ENCODE measurements around the gene DDX51. TPM values are rescaled to one million over a fixed set of nuclear protein-coding genes. Genes with fewer than 3 reads are reported as not detected.
A peak's percentile ranks its signal among the peaks of the same experiment; 100 is the strongest.

The DDX51 gene
- total and polyA plus RNA-seq, 5 donors: 7.4 to 11.7 (median 10.2) TPM

- Histone ChIP-seq H3K27me3 (ENCODE audit: control insufficient read depth, insufficient read depth) (no peaks in the 10 kb centered on the region), H3K27ac (ENCODE audit: low read length) (no peak overlapping the region), H3K4me1 (ENCODE audit: control insufficient read depth, insufficient read depth, low read length) (no peaks in the 10 kb centered on the region), H3K4me3 (ENCODE audit: low read length) (no peak overlapping the region), H3K9me3 (ENCODE audit: control insufficient read depth, low read length) (no peaks in the 10 kb centered on the region)
- WGBS: 64% methylated on average over 24 of the region's 24 CpGs
- DNase-seq (peak in 1 of 3 donors; percentile 10), ATAC-seq (no peak)
- intact Hi-C loops (cut with DNase I): no loop called here
These were observed 27.3 kb upstream of the DDX51 start for GRCh38 chr12:132171293-132171967.

DNA sequence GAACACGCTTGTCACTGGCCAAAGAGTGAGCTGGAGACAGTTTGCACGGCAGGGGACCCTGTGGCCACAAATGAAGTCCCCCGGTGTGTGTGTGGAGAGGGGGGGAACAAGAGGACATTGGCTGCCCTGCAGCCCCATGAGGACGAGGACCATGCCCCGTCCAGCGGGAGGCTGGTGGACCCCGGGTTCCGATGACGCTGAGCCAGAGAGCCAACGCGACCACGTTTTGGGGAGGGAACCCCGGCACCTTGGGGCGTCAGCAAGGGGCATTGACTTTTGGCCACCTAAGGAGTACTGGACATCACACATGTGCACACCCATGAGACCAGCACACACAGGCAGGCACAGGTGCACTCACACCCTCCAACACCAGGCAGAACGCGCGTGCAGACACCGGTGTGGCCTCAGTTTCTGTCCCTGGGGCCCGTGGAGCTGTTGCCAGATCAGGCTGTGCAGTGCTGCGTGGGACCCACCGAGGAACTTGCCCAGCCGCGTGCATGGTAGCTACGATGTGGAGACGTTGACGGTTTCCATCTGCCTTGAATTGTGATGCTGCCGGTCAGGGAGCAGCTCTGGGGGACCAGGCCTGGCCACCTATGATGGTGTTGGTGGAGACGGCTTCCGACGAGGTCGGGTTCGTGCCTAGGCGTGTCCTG, 26.6 kb upstream of the DDX51 start:
- no peak overlapping the region for H3K27ac ChIP-seq (ENCODE audit: low read length)
- WGBS: 77% methylated on average over 33 of the region's 33 CpGs
- no peak overlapping the region for H3K4me3 ChIP-seq (ENCODE audit: low read length)
- intact Hi-C loops (cut with DNase I): no loop called here
- DNase-seq: peak in 1 of 3 donors; percentile 6
- no peak for ATAC-seq
- no peaks in the 10 kb centered on the region for H3K27me3 ChIP-seq (ENCODE audit: control insufficient read depth, insufficient read depth)
- H3K4me1 ChIP-seq (ENCODE audit: control insufficient read depth, insufficient read depth, low read length): no peaks in the 10 kb centered on the region
- no peaks in the 10 kb centered on the region for H3K9me3 ChIP-seq (ENCODE audit: control insufficient read depth, low read length)

DNA sequence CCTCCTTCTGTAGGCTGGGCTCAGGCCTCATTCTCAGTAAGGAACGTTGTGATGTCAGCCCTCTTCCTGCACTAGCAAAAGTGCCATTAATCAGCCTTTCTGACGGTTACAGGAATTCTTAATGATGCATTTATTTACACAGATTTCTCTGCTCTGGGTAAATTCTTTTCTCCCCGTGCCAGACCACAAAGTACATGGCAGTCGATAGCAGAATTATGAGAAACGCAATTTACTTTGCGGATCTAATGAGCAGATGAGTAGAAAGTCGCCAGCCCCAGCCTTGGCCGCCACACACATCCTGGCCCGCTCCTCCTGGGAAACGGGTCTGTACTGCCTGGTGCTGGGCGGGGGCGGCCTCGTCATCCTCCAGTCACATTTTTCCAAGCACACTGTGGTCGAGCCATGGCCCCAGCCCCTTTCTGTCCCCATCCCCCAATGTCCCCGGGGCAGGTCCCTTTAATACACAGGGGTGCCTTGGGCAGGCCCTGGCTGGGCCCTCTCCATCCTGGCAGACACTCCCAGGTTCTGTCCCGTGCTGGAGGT, 26.0 kb upstream of the DDX51 start:
- H3K4me1 ChIP-seq (ENCODE audit: control insufficient read depth, insufficient read depth, low read length): no peaks in the 10 kb centered on the region
- ATAC-seq: no peak
- WGBS: 37% methylated on average over 16 of the region's 16 CpGs
- H3K27me3 ChIP-seq (ENCODE audit: control insufficient read depth, insufficient read depth): no peaks in the 10 kb centered on the region
- DNase-seq: peak in 1 of 3 donors; percentile 6
- no peak overlapping the region for H3K27ac ChIP-seq (ENCODE audit: low read length)
- intact Hi-C loops (cut with DNase I): no loop called here
- H3K9me3 ChIP-seq (ENCODE audit: control insufficient read depth, low read length): no peaks in the 10 kb centered on the region
- H3K4me3 ChIP-seq (ENCODE audit: low read length): no peak overlapping the region

GRCh38 chr12:132169376-132169775, 25.3 kb upstream of the DDX51 start:
- ATAC-seq: peak in 1 of 2 donors; percentile 5
- Histone ChIP-seq H3K27ac (ENCODE audit: low read length) (no peak overlapping the region), H3K27me3 (ENCODE audit: control insufficient read depth, insufficient read depth) (no peaks in the 10 kb centered on the region)

GRCh38 chr12:132168311-132169031, 24.4 kb upstream of the DDX51 start:
- H3K27ac ChIP-seq (ENCODE audit: low read length): no peak overlapping the region
- H3K4me3 ChIP-seq (ENCODE audit: low read length): no peak overlapping the region
- H3K4me1 ChIP-seq (ENCODE audit: control insufficient read depth, insufficient read depth, low read length): no peaks in the 10 kb centered on the region
- H3K9me3 ChIP-seq (ENCODE audit: control insufficient read depth, low read length): no peaks in the 10 kb centered on the region
- ATAC-seq (no peak), DNase-seq (peak in 2 of 3 donors; percentile 14 to 51)
- H3K27me3 ChIP-seq (ENCODE audit: control insufficient read depth, insufficient read depth): no peaks in the 10 kb centered on the region
- WGBS: 81% methylated on average over 31 of the region's 31 CpGs
- intact Hi-C loops (cut with DNase I): loop anchor here in 1 of 4 donors (10.0 kb wide), 1 partner anchor 356 kb away; no protein-coding TSS in a partner anchor

More at GRCh38 chr12:132169376-132169775, 25.3 kb upstream of the DDX51 start:
- intact Hi-C loops (cut with DNase I): loop anchor here in 1 of 4 donors (10.0 kb wide), 1 partner anchor 355 kb away; no protein-coding TSS in a partner anchor
- H3K4me3 ChIP-seq (ENCODE audit: low read length): no peak overlapping the region
- H3K9me3 ChIP-seq (ENCODE audit: control insufficient read depth, low read length): no peaks in the 10 kb centered on the region
- 80% methylated on average over 17 of the region's 17 CpGs for WGBS
- H3K4me1 ChIP-seq (ENCODE audit: control insufficient read depth, insufficient read depth, low read length): no peaks in the 10 kb centered on the region
- peak in 2 of 3 donors; percentile 9 to 47 for DNase-seq

DNA sequence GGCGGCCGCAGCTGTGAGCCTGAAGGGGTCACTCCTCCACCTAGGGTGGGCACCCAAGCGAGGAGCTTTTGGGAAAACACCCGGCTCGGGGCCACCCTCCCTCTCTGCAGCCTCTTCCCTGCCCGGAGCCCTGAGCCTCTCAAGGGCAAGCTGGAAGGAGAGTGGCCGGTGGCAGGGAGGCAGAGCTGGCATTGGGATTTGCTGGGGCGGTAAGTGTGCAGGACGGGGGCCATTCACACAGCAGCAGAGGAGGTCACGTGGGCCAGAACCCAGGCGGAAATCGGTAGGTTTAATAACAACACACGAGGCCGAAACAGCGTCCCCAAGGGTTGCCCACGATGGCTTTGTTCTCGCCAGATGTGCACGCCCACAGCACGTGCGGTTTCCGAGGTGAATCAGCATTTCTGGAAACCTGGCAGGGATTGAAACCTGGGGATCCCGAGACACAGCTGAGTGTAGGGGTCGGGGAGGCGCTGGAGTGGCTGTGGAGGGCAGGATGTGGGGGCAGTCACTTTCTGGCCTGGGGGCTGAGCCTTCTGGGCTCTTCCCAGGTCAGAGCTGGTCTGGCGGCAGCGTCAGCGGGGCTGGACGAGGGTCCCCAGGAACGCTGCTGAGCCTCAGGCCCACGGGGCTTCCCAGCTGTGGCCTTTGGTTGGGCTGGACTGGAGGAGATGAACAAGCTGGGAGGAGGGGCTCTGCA, 23.6 kb upstream of the DDX51 start:
- 79% methylated on average over 30 of the region's 30 CpGs for WGBS
- intact Hi-C loops (cut with DNase I): loop anchor here in 1 of 4 donors (10.0 kb wide), 1 partner anchor 357 kb away; no protein-coding TSS in a partner anchor
- no peaks in the 10 kb centered on the region for H3K4me1 ChIP-seq (ENCODE audit: control insufficient read depth, insufficient read depth, low read length)
- no peak overlapping the region for H3K27ac ChIP-seq (ENCODE audit: low read length)
- H3K27me3 ChIP-seq (ENCODE audit: control insufficient read depth, insufficient read depth): no peaks in the 10 kb centered on the region
- no peak overlapping the region for H3K4me3 ChIP-seq (ENCODE audit: low read length)
- H3K9me3 ChIP-seq (ENCODE audit: control insufficient read depth, low read length): no peaks in the 10 kb centered on the region
- DNase-seq (peak; percentile 12 to 43 (median 18)), ATAC-seq (no peak)

DNA sequence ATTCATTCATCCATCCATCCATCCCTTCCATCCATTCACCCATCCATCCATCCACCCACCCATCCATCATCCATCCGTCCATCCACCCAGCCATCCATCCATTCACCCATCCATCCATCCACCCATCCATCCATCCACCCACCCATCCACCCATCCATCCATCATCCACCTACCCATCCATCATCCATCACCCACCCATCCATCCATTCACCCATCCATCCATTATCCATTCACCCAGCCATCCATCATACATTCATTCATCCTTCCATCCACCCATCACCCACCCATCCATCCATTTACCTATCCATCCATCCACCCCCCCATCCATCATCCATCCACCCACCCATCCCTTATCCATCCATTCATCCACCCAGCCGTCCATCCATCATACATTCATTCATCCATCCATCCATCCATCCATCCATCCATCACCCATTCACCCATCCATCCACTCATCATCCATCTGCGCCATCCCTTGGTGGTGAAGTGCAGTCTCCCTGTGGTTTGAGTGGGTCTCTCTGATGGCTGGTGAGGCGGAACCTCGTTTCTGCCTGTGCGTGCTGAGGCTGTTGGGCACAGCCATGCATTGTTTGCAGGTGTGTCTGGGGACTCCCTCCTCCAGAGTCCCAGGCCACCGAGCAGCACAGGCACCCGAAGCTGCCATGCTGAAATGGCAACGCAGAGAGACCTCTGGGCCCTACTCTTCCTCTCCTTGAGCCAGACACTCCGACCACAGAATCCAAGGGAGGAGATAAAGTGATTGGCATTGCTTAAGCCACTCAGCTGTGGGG, 22.9 kb upstream of the DDX51 start:
- DNase-seq: peak in 1 of 3 donors; percentile 25
- WGBS: 91% methylated on average over 10 of the region's 10 CpGs
- Histone ChIP-seq H3K27me3 (ENCODE audit: control insufficient read depth, insufficient read depth) (no peaks in the 10 kb centered on the region), H3K4me3 (ENCODE audit: low read length) (no peak overlapping the region), H3K9me3 (ENCODE audit: control insufficient read depth, low read length) (no peaks in the 10 kb centered on the region), H3K4me1 (ENCODE audit: control insufficient read depth, insufficient read depth, low read length) (no peaks in the 10 kb centered on the region), H3K27ac (ENCODE audit: low read length) (no peak overlapping the region)
- intact Hi-C loops (cut with DNase I): loop anchor here in 1 of 4 donors (10.0 kb wide), 1 partner anchor 358 kb away; no protein-coding TSS in a partner anchor
- ATAC-seq: no peak

GRCh38 chr12:132166093-132166492, 22.0 kb upstream of the DDX51 start:
- no peaks in the 10 kb centered on the region for H3K27me3 ChIP-seq (ENCODE audit: control insufficient read depth, insufficient read depth)
- DNase-seq: no peak
- no peaks in the 10 kb centered on the region for H3K4me1 ChIP-seq (ENCODE audit: control insufficient read depth, insufficient read depth, low read length)
- intact Hi-C loops (cut with DNase I): loop anchor here in 1 of 4 donors (10.0 kb wide), 1 partner anchor 359 kb away; no protein-coding TSS in a partner anchor
- H3K9me3 ChIP-seq (ENCODE audit: control insufficient read depth, low read length): no peaks in the 10 kb centered on the region
- no peak overlapping the region for H3K4me3 ChIP-seq (ENCODE audit: low read length)
- no peak for ATAC-seq
- 91% methylated on average over 2 of the region's 2 CpGs for WGBS
- H3K27ac ChIP-seq (ENCODE audit: low read length): no peak overlapping the region

DNA sequence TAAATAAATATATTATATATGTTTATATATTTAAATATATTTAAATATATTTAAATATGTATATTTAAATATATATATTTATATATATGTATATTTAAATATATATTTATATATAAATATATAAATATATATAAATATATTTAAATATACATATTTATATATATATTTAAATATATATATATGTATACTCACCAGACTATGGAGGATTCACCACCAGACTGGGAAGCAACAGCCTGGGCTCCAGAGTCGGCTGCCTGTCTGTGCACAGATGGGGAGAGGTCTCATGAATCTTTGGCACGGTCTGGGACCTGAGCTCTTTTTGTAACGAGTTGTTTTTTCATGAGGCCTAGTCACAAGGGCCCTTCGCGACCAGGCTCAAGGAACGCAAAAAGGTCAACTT, 21.5 kb upstream of the DDX51 start:
- 95% methylated on average over 6 of the region's 6 CpGs for WGBS

More for the DNA sequence above, 21.5 kb upstream of the DDX51 start:
- no peaks in the 10 kb centered on the region for H3K9me3 ChIP-seq (ENCODE audit: control insufficient read depth, low read length)
- no peaks in the 10 kb centered on the region for H3K4me1 ChIP-seq (ENCODE audit: control insufficient read depth, insufficient read depth, low read length)
- intact Hi-C loops (cut with DNase I): loop anchor here in 1 of 4 donors (10.0 kb wide), 1 partner anchor 359 kb away; no protein-coding TSS in a partner anchor
- no peak overlapping the region for H3K4me3 ChIP-seq (ENCODE audit: low read length)
- H3K27ac ChIP-seq (ENCODE audit: low read length): no peak overlapping the region
- ATAC-seq (no peak), DNase-seq (peak in 1 of 3 donors; percentile 10)
- no peaks in the 10 kb centered on the region for H3K27me3 ChIP-seq (ENCODE audit: control insufficient read depth, insufficient read depth)

Data from right cardiac atrium (tissue), 5 donors.